Fibroblast of lung (primary cell): Measurements from ENCODE around the gene EGR1. TPM values are rescaled to one million over a fixed set of nuclear protein-coding genes. Genes with fewer than 3 reads are reported as not detected.

Experiments
- DNase-seq, 2 donors: peaks; one replicate each; pipeline versions ENCODE4 v3.0.0 to v3.0.0-alpha.2; 2010; ENCODE audit warnings: low read depth in 2 of 2
- H2AFZ ChIP-seq: 2 replicates; pipeline ENCODE4 v1.5.1; 2012; ENCODE audit warnings: low read length, control low read depth, inconsistent platforms
- H3K27ac ChIP-seq: 2 replicates; pipeline ENCODE4 v1.5.1; 2011; ENCODE audit warnings: low read length, control low read depth; ENCODE audit not compliant: insufficient read depth
- H3K27me3 ChIP-seq: 2 replicates; pipeline ENCODE4 v1.5.1; 2011; ENCODE audit warnings: mild to moderate bottlenecking, low read length; ENCODE audit not compliant: control insufficient read depth, insufficient read depth
- H3K36me3 ChIP-seq: 2 replicates; pipeline ENCODE4 v1.5.1; 2011; ENCODE audit warnings: low read length; ENCODE audit not compliant: control insufficient read depth, insufficient read depth
- H3K4me1 ChIP-seq: 2 replicates; pipeline ENCODE4 v1.5.1; 2011; ENCODE audit warnings: low read length; ENCODE audit not compliant: control insufficient read depth, insufficient read depth; ENCODE audit errors: extremely low read depth
- H3K4me2 ChIP-seq: 2 replicates; pipeline ENCODE4 v1.5.1; 2011; ENCODE audit warnings: low read length, control low read depth; ENCODE audit not compliant: insufficient read depth; ENCODE audit errors: extremely low read depth
- H3K4me3 ChIP-seq, 4 experiments: fragments of 200-600 bp in 1 of 4; sonication (generic) in 1 of 4; replicated peaks in 1 of 4; 2 replicates each; pipeline ENCODE4 v1.5.1; 2011 to 2016; ENCODE audit warnings: low read length in 4 of 4, low read depth in 3 of 4, mild to moderate bottlenecking in 3 of 4, control low read depth in 2 of 4, inconsistent platforms in 1 of 4, mixed read lengths in 1 of 4; ENCODE audit not compliant: insufficient read depth in 1 of 4; ENCODE audit errors: control extremely low read depth in 1 of 4
- H3K79me2 ChIP-seq: 2 replicates; pipeline ENCODE4 v1.5.1; 2012; ENCODE audit warnings: mild to moderate bottlenecking, low read length, inconsistent platforms; ENCODE audit not compliant: control insufficient read depth, insufficient read depth
- H3K9ac ChIP-seq: 2 replicates; pipeline ENCODE4 v1.5.1; 2011; ENCODE audit warnings: mild to moderate bottlenecking, low read length, control low read depth; ENCODE audit not compliant: insufficient read depth
- H3K9me3 ChIP-seq: 2 replicates; pipeline ENCODE4 v1.5.1; 2012; ENCODE audit warnings: low read depth, low read length; ENCODE audit not compliant: control insufficient read depth, insufficient read depth
- H4K20me1 ChIP-seq: 2 replicates; pipeline ENCODE4 v1.5.1; 2011; ENCODE audit warnings: low read length; ENCODE audit not compliant: control insufficient read depth, insufficient read depth; ENCODE audit errors: extremely low read depth
- CTCF ChIP-seq, 2 donors: IDR thresholded peaks in 1 of 2; conservative IDR thresholded peaks in 1 of 2; 1 replicate in 1 of 2; 2 replicates in 1 of 2; pipeline ENCODE4 v1.5.1; 2011 to 2012; ENCODE audit warnings: low read length in 2 of 2, control low read depth in 1 of 2, inconsistent platforms in 1 of 2, low read depth in 1 of 2, mild to moderate bottlenecking in 1 of 2
- EZH2 ChIP-seq: IDR thresholded peaks from 2 replicates; pipeline ENCODE4 v1.5.1; 2012; ENCODE audit warnings: low read length, control low read depth, mild to moderate bottlenecking; ENCODE audit errors: missing control alignments
- polyA plus RNA-seq, 2 donors: library from polyadenylated mRNA; depleted of rRNA in 1 of 2; stranded (reverse) in 1 of 2; unstranded in 1 of 2; fragments of >200 nt; gene quantifications; 2 replicates each; pipeline ENCODE4 v1.2.1, GENCODE V29; 2011 to 2012; ENCODE audit warnings: missing spikeins in 1 of 2
- total RNA-seq: library from RNA; depleted of rRNA; stranded (reverse); fragments of >200 nt; gene quantifications from 2 replicates; pipeline ENCODE4 v1.2.1, GENCODE V29; 2014

EGR1 gene
- total and polyA plus RNA-seq, 2 donors (not counting 1 experiment from before 2014, with no cell fraction given), result 5.8 to 8.8 TPM

GRCh38 chr5:138435943-138436342 lies 29.3 kb upstream of the EGR1 start:
- no peak overlapping the region for H3K27ac ChIP-seq
- TF ChIP-seq EZH2 (no peak), CTCF (conservative IDR thresholded peaks at IDR 0.05 in 1 of 2, IDR thresholded peaks at IDR 0.05 in 1 of 2; ENCODE audit: low read depth in 1 of 2, low read length in 2 of 2) (no peak)
- no peak overlapping the region for H3K4me2 ChIP-seq
- H3K9me3 ChIP-seq, result no peaks in the 10 kb centered on the region
- peaks cover 10% of the 10 kb centered on the region for H3K36me3 ChIP-seq
- no peak for DNase-seq
- H3K9ac ChIP-seq, result no peak overlapping the region
- no peaks in the 10 kb centered on the region for H3K79me2 ChIP-seq
- H3K27me3 ChIP-seq, result no peaks in the 10 kb centered on the region
- H4K20me1 ChIP-seq, result no peaks in the 10 kb centered on the region
- H2AFZ ChIP-seq, result no peak overlapping the region
- peaks cover 10% of the 10 kb centered on the region for H3K4me1 ChIP-seq
- H3K4me3 ChIP-seq, result no peak overlapping the region

GRCh38 chr5:138438003-138438723 lies 27.1 kb upstream of the EGR1 start:
- no peak for DNase-seq
- Histone ChIP-seq H3K27ac (no peak overlapping the region), H3K4me3 (peak overlapping the region; percentile 41 to 66 (median 51)), H4K20me1 (no peaks in the 10 kb centered on the region), H3K9me3 (no peaks in the 10 kb centered on the region), H3K27me3 (no peaks in the 10 kb centered on the region), H3K4me2 (peak overlapping the region; percentile 88), H3K36me3 (peaks cover 10% of the 10 kb centered on the region), H2AFZ (no peak overlapping the region), H3K4me1 (peaks cover 10% of the 10 kb centered on the region), H3K79me2 (no peaks in the 10 kb centered on the region), H3K9ac (peak overlapping the region; percentile 46)
- TF ChIP-seq EZH2 (no peak), CTCF (conservative IDR thresholded peaks at IDR 0.05 in 1 of 2, IDR thresholded peaks at IDR 0.05 in 1 of 2; ENCODE audit: low read depth in 1 of 2, low read length in 2 of 2) (no peak)

- Histone ChIP-seq H3K9ac (peak within 1 kb of the TSS; percentile 46), H3K27ac (no peak within 1 kb of the TSS), H3K4me3 (peak within 1 kb of the TSS; percentile 41 to 66 (median 56)), H3K4me2 (peak within 1 kb of the TSS; percentile 93), H2AFZ (peak within 1 kb of the TSS; percentile 73), H3K27me3 (no peaks in the 10 kb centered on the region), H3K9me3 (no peaks in the 10 kb centered on the region), H3K36me3 (peaks cover 10% of the 10 kb centered on the region), H4K20me1 (no peaks in the 10 kb centered on the region), H3K79me2 (no peaks in the 10 kb centered on the region), H3K4me1 (peaks cover 10% of the 10 kb centered on the region)
- peak; percentile 30 to 57 for DNase-seq
- TF ChIP-seq CTCF (conservative IDR thresholded peaks at IDR 0.05 in 1 of 2, IDR thresholded peaks at IDR 0.05 in 1 of 2; ENCODE audit: low read depth in 1 of 2, low read length in 2 of 2) (no peak), EZH2 (no peak)
Observed at GRCh38 chr5:138438724-138439476, 26.4 kb upstream of the EGR1 start, which contains the start of gene REEP2. Gene REEP2 (plus strand): TSS chr5:138439057. CDS start chr5:138439209, 152 bp downstream.
